ENCODE measurements around the gene EEA1. TPM values are rescaled to one million over a fixed set of nuclear protein-coding genes. Genes with fewer than 3 reads are reported as not detected.
A peak's percentile ranks its signal among the peaks of the same experiment; 100 is the strongest.

The EEA1 gene
- total and polyA plus RNA-seq, 7 donors: 4.1 to 51.8 (median 27.7) TPM

GRCh38 chr12:92775416-92775815 is 153.7 kb downstream of the EEA1 start:
- no peaks in the 10 kb centered on the region for H3K9me3 ChIP-seq
- H3K27me3 ChIP-seq (ENCODE audit: insufficient read depth in 3 of 3, low read length in 2 of 3): no peaks in the 10 kb centered on the region
- intact Hi-C loops (cut with DNase I): no loop called here
- DNase-seq: no peak
- no peak for ATAC-seq
- no peak overlapping the region for H3K27ac ChIP-seq
- no peak for TF ChIP-seq CTCF (IDR thresholded peaks at IDR 0.05)
- no peaks in the 10 kb centered on the region for H3K4me1 ChIP-seq
- H3K36me3 ChIP-seq (ENCODE audit: insufficient read depth in 1 of 2, low read depth in 1 of 2): peaks cover 0 to 52% of the 10 kb centered on the region in 2 donors
- H3K4me3 ChIP-seq: no peak overlapping the region

DNA sequence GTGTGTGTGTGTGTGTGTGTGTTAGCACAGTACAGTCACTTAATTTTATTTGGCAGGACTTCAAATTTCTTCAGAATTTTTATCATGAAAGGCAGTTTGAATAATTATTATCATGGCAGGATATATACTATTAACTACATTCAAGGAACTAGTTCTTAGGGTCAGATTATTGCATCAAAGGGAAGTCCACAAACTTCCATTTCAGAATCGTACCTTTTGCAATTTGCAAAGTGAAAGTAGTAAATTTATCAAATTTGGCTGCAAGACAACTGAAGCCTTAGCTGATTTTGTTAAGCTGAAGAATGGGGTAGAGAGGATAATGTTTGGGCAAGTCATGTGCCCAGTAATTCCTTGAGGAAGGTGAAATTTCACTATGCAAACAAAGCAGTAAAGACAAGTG is 158.1 kb downstream of the EEA1 start:
- Histone ChIP-seq H3K9me3 (no peaks in the 10 kb centered on the region), H3K27me3 (ENCODE audit: insufficient read depth in 3 of 3, low read length in 2 of 3) (no peaks in the 10 kb centered on the region), H3K36me3 (ENCODE audit: insufficient read depth in 1 of 2, low read depth in 1 of 2) (peaks cover 0 to 8% of the 10 kb centered on the region in 2 donors), H3K27ac (no peak overlapping the region), H3K4me1 (peaks cover 17% of the 10 kb centered on the region), H3K4me3 (no peak overlapping the region)
- ATAC-seq (no peak), DNase-seq (no peak)
- no peak for TF ChIP-seq CTCF (IDR thresholded peaks at IDR 0.05)
- WGBS, 3 donors: 59 to 72% (median 62%) methylated on average over 1 of the region's 1 CpG
- intact Hi-C loops (cut with DNase I): no loop called here

GRCh38 chr12:92769124-92769901 is 159.8 kb downstream of the EEA1 start:
- 58 to 62% (median 62%) methylated on average over 4 of the region's 4 CpGs for WGBS, 3 donors
- Histone ChIP-seq H3K4me3 (no peak overlapping the region), H3K36me3 (ENCODE audit: insufficient read depth in 1 of 2, low read depth in 1 of 2) (no peaks in the 10 kb centered on the region), H3K27ac (peak overlapping the region; percentile 48), H3K9me3 (no peaks in the 10 kb centered on the region), H3K27me3 (ENCODE audit: insufficient read depth in 3 of 3, low read length in 2 of 3) (no peaks in the 10 kb centered on the region), H3K4me1 (peaks cover 17% of the 10 kb centered on the region)
- intact Hi-C loops (cut with DNase I): no loop called here
- DNase-seq (no peak), ATAC-seq (peak; percentile 78 to 95 (median 90))
- TF ChIP-seq CTCF (IDR thresholded peaks at IDR 0.05): no peak

GRCh38 chr12:92765871-92766270 is 163.2 kb downstream of the EEA1 start:
- Histone ChIP-seq H3K27ac (no peak overlapping the region), H3K4me1 (peaks cover 17% of the 10 kb centered on the region), H3K4me3 (no peak overlapping the region), H3K36me3 (ENCODE audit: insufficient read depth in 1 of 2, low read depth in 1 of 2) (no peaks in the 10 kb centered on the region), H3K27me3 (ENCODE audit: insufficient read depth in 3 of 3, low read length in 2 of 3) (no peaks in the 10 kb centered on the region), H3K9me3 (no peaks in the 10 kb centered on the region)
- no peak for TF ChIP-seq CTCF (IDR thresholded peaks at IDR 0.05)
- ATAC-seq (no peak), DNase-seq (no peak)
- 96 to 100% (median 96%) methylated on average over 1 of the region's 1 CpG for WGBS, 3 donors
- intact Hi-C loops (cut with DNase I): no loop called here

GRCh38 chr12:92764831-92765230 is 164.3 kb downstream of the EEA1 start:
- peak in 1 of 4 donors; percentile 25 for ATAC-seq
- intact Hi-C loops (cut with DNase I): no loop called here
- Histone ChIP-seq H3K27me3 (ENCODE audit: insufficient read depth in 3 of 3, low read length in 2 of 3) (no peaks in the 10 kb centered on the region), H3K27ac (no peak overlapping the region), H3K9me3 (no peaks in the 10 kb centered on the region), H3K4me3 (no peak overlapping the region), H3K36me3 (ENCODE audit: insufficient read depth in 1 of 2, low read depth in 1 of 2) (no peaks in the 10 kb centered on the region), H3K4me1 (peaks cover 13% of the 10 kb centered on the region)
- no peak for DNase-seq
- 77 to 78% (median 78%) methylated on average over 5 of the region's 5 CpGs for WGBS, 3 donors
- TF ChIP-seq CTCF (IDR thresholded peaks at IDR 0.05): no peak

All from psoas muscle (tissue), 8 donors.